GM23338 (cell line): ENCODE data around the gene CBX5.
A peak's percentile ranks its signal among the peaks of the same experiment; 100 is the strongest.

Source experiments
- CTCF ChIP-seq, 2 experiments: fragments of 200-600 bp in 1 of 2; sonication (generic) in 1 of 2; conservative IDR thresholded peaks; 2 replicates each; pipeline versions ENCODE4 v1.5.1 to v1.6.1; 2016 to 2017; ENCODE audit warnings: antibody characterized with exemption in 2 of 2, low read depth in 2 of 2, mild to moderate bottlenecking in 2 of 2, moderate library complexity in 1 of 2
- ETS1 ChIP-seq: IDR thresholded peaks from 2 replicates; pipeline ENCODE4 v1.6.1; 2016; ENCODE audit warnings: antibody characterized with exemption
- EZH2 ChIP-seq: fragments of 200-600 bp; sonication (generic); IDR thresholded peaks from one replicate; pipeline ENCODE4 v1.8.0; 2017; ENCODE audit warnings: antibody characterized with exemption, mild to moderate bottlenecking, low read depth; ENCODE audit not compliant: unreplicated experiment
- POLR2AphosphoS5 ChIP-seq: IDR thresholded peaks from 2 replicates; pipeline ENCODE4 v1.6.1; 2016; ENCODE audit warnings: antibody characterized with exemption, low read depth
- ZNF114 ChIP-seq: fragments of 250-450 bp; sonication (Bioruptor Pico); IDR thresholded peaks from 2 replicates; pipeline ENCODE4 v1.5.0; 2020; ENCODE audit warnings: mild to moderate bottlenecking, moderate library complexity

- TF ChIP-seq POLR2AphosphoS5: peak; percentile 97
- no peak for TF ChIP-seq CTCF (conservative IDR thresholded peaks at IDR 0.05; ENCODE audit: low read depth in 2 of 2)
- TF ChIP-seq ZNF114 (CRISPR knock-in tag): no peak
- TF ChIP-seq EZH2: no peak
- TF ChIP-seq ETS1: peak; percentile 47; the same call in 1 of the 2 replicates
Measured at GRCh38 chr12:54280468-54281260, 742 bp upstream of the CBX5 start, which contains the start of gene HNRNPA1.
